ENCODE results near the gene PTGES2. TPM values are rescaled to one million over a fixed set of nuclear protein-coding genes. Genes with fewer than 3 reads are reported as not detected.

PTGES2 gene
- total and polyA plus RNA-seq, 9 of the 15 experiments (the other 6 are each of a cell fraction or from before 2014, with no cell fraction given), result 2.4 to 196 (median 90.1) TPM

- TF ChIP-seq PHF20 (IDR thresholded peaks at IDR 0.05; ENCODE audit: partially characterized antibody) (no peak), RAD21 (CRISPR knock-in tag; conservative IDR thresholded peaks at IDR 0.05 in 1 of 2, IDR thresholded peaks at IDR 0.05 in 1 of 2) (peak; percentile 69 to 72), ZNF707 (CRISPR knock-in tag; conservative IDR thresholded peaks at IDR 0.05) (no peak), ESRRA (IDR thresholded peaks at IDR 0.05; ENCODE audit: borderline replicate concordance, low read depth) (no peak), IRF1 (CRISPR knock-in tag; IDR thresholded peaks at IDR 0.05; ENCODE audit: borderline replicate concordance) (no peak), HDAC2 (IDR thresholded peaks at IDR 0.05) (peak; percentile 69; the same call in 1 of the 2 replicates), TAF1 (IDR thresholded peaks at IDR 0.05; ENCODE audit: control insufficient read depth, extremely low read depth, insufficient read depth, low read length, severe bottlenecking) (no peak), ZNF507 (tag; conservative IDR thresholded peaks at IDR 0.05) (no peak), RBFOX2 (IDR thresholded peaks at IDR 0.05; ENCODE audit: low read depth, low read length) (no peak), ATF7 (IDR thresholded peaks at IDR 0.05) (peak; percentile 20; the same call in 1 of the 2 replicates), ZNF77 (CRISPR knock-in tag; IDR thresholded peaks at IDR 0.05) (no peak), L3MBTL2 (IDR thresholded peaks at IDR 0.05) (no peak), ZNF766 (CRISPR knock-in tag; conservative IDR thresholded peaks at IDR 0.05) (no peak), FOSL1 (tag; conservative IDR thresholded peaks at IDR 0.05) (no peak), DACH1 (IDR thresholded peaks at IDR 0.05; ENCODE audit: partially characterized antibody) (no peak), EP300 (IDR thresholded peaks at IDR 0.05; ENCODE audit: low read length) (no peak), ZFP1 (CRISPR knock-in tag; IDR thresholded peaks at IDR 0.05) (no peak), E4F1 (CRISPR knock-in tag; IDR thresholded peaks at IDR 0.05; ENCODE audit: borderline replicate concordance) (no peak)
- TF ChIP-seq, protein P1, sequence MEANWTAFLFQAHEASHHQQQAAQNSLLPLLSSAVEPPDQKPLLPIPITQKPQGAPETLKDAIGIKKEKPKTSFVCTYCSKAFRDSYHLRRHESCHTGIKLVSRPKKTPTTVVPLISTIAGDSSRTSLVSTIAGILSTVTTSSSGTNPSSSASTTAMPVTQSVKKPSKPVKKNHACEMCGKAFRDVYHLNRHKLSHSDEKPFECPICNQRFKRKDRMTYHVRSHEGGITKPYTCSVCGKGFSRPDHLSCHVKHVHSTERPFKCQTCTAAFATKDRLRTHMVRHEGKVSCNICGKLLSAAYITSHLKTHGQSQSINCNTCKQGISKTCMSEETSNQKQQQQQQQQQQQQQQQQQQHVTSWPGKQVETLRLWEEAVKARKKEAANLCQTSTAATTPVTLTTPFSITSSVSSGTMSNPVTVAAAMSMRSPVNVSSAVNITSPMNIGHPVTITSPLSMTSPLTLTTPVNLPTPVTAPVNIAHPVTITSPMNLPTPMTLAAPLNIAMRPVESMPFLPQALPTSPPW (CRISPR knock-in tag; IDR thresholded peaks at IDR 0.05), result no peak
- TF ChIP-seq, protein P2, sequence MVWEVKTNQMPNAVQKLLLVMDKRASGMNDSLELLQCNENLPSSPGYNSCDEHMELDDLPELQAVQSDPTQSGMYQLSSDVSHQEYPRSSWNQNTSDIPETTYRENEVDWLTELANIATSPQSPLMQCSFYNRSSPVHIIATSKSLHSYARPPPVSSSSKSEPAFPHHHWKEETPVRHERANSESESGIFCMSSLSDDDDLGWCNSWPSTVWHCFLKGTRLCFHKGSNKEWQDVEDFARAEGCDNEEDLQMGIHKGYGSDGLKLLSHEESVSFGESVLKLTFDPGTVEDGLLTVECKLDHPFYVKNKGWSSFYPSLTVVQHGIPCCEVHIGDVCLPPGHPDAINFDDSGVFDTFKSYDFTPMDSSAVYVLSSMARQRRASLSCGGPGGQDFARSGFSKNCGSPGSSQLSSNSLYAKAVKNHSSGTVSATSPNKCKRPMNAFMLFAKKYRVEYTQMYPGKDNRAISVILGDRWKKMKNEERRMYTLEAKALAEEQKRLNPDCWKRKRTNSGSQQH (CRISPR knock-in tag; IDR thresholded peaks at IDR 0.05), result no peak
- TF ChIP-seq, protein P3, sequence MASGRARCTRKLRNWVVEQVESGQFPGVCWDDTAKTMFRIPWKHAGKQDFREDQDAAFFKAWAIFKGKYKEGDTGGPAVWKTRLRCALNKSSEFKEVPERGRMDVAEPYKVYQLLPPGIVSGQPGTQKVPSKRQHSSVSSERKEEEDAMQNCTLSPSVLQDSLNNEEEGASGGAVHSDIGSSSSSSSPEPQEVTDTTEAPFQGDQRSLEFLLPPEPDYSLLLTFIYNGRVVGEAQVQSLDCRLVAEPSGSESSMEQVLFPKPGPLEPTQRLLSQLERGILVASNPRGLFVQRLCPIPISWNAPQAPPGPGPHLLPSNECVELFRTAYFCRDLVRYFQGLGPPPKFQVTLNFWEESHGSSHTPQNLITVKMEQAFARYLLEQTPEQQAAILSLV (tag; IDR thresholded peaks at IDR 0.05), result no peak
These were observed 2.5 kb downstream of the PTGES2 start (continued) for GRCh38 chr9:128124873-128125579.
